Occipital lobe (tissue), 2 donors: ENCODE measurements around the gene PCGF2. TPM values are rescaled to one million over a fixed set of nuclear protein-coding genes. Genes with fewer than 3 reads are reported as not detected.

Experiments
- DNase-seq: peaks from one replicate; lab custom pipeline; 2025; lab: John Stamatoyannopoulos, UW
- total RNA-seq: library from RNA; depleted of rRNA; stranded (reverse); fragments of >200 nt; gene quantifications from one replicate; pipeline ENCODE4 v1.2.3, GENCODE V29; 2014

The PCGF2 gene
- total RNA-seq, 1 donor from 2014 or later, result 4.8 TPM

DNA sequence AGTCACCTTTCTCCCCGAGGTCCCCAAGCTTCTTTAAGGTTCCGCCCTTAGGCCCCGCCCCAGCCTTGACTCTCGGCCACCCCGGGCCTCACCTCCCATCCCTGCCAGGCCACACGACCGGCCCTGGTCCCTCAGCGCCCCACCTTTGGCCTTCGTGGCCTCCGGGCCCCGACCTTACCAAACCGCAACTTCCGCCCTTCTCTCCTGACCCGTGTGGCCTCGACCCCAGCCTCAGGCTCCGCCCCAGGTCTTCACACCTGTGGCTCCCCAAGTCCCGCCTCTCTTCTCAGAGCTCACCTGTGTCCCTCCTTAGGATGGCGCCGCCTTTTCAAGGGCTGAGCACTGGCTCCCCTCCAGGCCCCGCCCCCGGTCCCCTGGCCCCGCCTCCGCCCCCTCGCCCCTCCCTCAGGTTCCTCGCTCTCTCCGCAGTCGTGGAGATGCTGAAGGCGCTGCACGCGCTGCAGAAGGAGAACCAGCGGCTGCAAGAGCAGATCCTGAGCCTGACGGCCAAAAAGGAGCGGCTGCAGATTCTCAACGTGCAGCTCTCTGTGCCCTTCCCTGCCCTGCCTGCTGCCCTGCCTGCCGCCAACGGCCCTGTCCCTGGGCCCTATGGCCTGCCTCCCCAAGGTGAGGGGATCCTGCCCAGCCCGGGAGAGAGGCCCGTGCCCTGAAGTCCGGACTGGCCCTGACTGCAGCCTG, 28.0 kb downstream of the PCGF2 start:
- no peak for DNase-seq

DNA sequence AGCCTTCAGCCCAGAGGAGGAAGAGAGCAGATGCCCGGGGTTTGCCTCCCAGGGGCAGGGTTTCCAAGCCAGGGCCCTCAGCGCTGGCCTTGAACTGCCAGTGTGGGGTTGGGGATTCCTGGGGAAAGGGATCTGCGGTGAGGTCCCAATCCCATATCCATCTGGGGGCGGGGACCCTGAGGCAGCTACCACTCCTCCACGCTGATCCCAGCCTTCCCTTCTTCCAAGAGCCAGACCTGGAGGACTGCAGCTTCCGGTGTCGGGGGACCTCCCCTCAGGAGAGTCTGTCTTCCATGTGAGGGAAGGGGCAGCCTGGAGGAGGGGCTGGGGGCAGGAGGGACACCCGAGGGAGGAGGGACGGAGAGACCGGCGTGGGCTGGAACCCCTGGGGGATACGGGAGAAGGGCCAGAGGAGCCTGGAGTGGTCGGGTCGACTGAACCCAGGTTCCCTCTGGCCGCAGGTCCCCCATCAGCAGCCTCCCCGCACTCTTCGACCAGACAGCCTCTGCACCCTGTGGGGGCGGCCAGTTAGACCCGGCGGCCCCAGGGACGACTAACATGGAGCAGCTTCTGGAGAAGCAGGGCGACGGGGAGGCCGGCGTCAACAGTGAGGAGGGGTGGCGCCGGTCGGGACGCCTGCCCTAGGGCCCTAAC, 28.7 kb downstream of the PCGF2 start:
- DNase-seq, result no peak

DNA sequence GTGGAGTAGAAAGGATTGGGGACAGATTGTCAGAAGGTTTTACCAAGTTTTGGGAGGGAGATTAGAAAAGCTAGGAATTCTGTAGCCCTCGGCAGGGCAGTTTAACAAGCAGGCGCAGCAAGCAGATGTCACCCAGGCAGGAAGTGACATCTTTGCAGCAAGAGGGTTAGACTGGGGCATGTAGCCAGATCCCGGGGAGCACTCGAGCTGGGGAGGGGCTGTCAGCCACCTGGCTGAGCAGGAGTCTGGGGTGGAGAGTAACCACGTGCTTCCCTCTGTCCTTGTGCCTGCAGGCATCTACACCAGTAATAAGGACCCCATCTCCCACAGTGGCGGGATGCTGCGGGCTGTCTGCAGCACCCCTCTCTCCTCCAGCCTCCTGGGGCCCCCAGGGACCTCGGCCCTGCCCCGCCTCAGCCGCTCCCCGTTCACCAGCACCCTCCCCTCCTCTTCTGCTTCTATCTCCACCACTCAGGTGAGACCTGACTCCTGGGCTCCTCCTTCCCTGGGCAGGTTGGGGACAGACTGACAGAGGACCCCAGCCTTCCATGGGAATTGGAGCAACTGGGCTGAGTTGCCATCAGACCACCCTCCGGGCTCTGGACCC, 30.9 kb downstream of the PCGF2 start:
- DNase-seq, result no peak

DNA sequence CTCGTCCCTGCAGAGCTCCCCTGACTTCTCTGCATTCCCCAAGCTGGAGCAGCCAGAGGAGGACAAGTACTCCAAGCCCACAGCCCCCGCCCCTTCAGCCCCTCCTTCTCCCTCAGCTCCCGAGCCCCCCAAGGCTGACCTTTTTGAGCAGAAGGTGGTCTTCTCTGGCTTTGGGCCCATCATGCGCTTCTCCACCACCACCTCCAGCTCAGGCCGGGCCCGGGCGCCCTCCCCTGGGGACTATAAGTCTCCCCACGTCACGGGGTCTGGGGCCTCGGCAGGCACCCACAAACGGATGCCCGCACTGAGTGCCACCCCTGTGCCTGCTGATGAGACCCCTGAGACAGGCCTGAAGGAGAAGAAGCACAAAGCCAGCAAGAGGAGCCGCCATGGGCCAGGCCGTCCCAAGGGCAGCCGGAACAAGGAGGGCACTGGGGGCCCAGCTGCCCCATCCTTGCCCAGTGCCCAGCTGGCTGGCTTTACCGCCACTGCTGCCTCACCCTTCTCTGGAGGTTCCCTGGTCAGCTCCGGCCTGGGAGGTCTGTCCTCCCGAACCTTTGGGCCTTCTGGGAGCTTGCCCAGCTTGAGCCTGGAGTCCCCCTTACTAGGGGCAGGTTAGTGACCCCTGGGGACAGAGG, 31.6 kb downstream of the PCGF2 start:
- no peak for DNase-seq

DNA sequence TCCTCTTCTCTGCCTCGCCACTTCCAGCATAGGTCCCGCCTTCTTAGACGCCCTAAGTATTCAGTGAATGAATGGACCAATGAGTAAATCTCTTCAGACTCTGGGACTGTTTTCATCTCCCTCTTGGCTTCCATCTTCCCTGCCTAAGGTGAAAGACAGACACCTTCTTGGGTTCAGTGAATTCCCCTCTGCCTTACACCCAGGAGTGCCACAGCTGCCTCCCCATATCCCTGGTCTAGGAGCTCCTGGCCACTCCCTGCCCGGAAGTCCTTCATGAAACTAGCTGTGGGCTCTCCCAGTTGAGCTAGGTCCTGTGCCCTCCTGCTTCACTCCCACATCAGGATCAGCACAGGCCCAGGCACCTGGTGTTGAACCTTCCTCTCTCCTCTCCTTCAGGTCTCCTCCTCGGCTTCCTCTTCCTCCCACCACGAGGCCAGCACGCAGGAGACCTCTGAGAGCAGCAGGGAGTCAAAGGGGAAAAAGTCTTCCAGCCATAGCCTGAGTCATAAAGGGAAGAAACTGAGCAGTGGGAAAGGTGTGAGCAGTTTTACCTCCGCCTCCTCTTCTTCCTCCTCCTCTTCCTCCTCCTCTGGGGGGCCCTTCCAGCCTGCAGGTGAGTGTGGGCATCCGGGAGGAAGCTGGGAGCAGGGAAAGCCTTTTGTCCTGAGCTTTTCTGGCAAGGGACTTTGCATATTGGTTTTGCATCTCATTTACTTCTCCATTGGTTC, 32.8 kb downstream of the PCGF2 start:
- DNase-seq, result no peak

DNA sequence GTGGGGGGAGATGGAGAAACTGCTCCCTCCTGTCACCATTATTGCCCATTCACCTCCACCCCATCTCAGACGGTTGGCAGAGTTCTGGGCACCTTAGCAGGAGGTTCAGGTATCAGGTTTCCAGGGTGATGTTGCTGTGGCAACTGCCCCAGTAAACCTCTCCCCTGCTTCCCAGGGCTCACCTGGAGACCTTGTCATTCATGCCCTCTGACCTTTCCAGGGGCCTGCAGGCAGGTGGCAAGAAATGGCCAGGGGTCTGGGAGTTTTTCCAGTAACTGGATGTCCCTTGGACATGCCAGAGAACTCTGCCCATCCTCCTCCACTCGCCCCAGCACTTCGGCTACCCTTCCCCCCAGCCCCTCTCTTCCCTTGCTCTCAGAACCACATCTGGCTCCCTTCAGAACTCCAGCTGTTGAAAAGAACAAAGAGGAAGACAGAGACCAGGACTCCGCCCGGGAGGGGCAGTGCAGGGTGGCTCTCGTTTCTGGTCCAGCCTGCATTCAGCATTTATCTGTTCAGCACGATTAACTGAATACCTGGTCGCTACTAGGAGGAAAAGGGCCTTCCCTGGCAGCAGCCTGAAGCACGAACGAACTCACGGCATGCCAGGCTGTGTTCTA, 34.6 kb downstream of the PCGF2 start:
- DNase-seq, result no peak

DNA sequence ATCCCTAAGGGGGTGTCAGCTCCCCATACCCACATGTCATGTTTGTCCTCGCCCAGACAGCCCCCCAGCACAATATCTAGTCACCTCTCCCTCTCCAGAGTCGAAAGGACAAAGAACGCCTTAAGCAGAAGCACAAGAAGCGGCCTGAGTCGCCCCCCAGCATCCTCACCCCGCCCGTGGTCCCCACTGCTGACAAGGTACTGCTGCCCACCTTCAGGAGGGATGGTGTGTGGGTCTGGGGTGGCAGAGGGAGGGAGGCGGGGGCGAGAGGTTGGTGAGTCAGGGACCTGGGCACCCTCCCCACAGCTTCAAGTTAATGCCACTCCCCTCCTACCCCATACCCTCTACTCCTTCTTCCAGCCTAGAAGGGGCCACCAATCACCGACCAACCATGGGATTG, 35.5 kb downstream of the PCGF2 start:
- DNase-seq, result no peak

DNA sequence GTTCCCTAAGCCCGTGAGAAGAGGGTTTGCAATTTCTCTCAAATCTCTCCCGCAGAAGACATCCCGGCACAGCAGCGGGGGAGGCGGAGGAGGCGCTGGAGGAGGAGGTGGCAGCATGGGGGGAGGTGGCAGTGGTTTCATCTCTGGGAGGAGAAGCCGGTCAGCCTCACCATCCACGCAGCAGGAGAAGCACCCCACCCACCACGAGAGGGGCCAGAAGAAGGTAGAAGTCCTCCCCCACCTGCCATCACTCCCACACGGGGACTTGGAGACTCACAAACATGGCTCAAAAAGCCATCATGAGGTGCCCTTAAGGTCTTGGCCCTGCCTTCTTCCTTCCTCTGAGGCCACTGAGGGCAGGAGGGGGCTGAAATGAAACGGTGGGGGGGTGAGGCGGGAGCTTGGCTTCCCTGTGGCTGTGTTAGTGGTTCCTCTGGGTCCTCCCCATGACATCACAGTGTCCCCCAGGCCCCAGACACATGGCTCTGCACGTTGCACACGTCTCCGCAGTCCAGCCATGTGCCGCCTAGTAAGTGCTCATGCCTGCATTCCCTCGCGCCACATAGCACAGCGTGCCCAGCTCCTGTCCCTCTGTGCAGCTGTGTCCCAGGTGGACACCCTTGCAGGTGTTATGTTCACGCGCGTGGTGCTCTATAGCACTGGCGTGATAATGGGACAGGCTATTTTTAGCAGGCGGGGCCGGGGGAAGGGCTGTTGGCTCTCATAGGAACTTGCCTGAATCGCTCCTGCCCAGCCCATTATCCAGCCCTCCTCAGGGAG, 36.2 kb downstream of the PCGF2 start:
- DNase-seq, result no peak

DNA sequence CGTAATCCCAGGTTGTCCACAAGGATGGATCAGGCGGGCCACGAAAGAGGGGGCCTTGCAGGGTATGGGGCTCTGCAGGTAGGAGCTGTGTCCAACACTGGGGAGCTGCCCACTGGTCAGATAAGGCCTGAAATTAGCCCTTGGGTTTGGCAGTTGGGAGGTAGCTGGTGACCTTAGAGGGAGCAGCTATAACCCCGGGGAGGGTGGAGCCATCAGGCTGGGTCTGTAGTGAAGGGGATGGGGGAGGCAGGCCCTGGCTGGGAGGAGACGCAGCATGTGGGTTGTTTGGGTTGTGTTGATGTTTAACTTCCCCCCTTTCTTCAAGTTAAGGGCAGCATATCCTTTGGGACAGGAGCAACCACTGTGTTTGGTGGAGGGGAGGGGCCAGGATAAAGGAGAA, 37.2 kb downstream of the PCGF2 start:
- no peak for DNase-seq

DNA sequence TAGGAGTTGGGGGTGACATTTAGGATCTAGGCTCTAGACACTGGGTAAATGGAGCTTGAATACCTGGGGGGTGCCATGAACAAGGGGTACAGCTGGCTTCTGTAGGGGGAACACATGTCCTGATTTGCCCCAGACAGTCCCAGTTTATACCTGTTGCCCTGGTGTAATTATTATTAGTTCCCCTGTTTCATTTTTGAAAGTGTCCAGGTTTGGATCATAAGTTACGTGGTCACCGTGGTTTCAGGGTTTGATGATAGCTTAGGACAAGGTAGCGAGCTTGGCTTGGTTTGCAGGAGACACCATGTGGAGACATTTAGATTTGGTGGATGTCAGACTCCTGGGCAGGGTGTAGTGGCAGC, 37.6 kb downstream of the PCGF2 start:
- no peak for DNase-seq

DNA sequence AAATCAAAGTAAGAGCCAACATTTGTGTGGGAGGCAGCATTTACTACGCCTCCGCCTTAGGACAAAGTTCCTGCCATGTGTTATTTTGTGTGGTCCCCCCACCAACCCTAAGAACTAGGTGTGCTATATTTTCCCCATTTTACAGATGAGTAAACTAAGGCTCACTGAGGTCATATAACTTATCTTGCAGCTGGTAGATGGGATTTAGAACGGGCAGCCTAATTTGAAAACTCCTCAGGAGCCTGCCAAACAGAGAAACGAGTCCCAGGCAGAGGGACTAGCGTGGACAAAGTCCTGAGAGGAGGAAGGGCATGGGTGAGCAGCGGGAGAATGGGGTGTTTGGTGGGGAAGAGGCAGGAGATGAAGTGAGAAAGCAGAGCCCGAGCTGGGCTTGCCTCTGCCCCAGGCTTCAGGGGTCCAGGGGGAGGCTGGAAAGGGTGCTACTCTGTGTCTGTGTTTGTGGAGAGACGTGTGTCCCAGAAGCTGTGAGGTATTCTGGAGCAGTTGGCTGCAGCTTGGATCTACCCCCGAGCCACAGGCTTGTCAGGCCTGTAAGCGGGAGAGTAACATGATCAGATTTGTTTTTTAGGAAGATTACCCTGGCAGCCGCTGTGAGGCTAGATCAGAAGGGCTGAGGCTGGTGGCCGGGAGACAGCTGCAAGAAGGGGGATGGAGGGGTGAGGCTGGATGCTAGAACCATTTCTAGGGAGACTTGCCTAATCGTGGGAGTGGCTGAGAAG, 38.1 kb downstream of the PCGF2 start:
- no peak for DNase-seq

DNA sequence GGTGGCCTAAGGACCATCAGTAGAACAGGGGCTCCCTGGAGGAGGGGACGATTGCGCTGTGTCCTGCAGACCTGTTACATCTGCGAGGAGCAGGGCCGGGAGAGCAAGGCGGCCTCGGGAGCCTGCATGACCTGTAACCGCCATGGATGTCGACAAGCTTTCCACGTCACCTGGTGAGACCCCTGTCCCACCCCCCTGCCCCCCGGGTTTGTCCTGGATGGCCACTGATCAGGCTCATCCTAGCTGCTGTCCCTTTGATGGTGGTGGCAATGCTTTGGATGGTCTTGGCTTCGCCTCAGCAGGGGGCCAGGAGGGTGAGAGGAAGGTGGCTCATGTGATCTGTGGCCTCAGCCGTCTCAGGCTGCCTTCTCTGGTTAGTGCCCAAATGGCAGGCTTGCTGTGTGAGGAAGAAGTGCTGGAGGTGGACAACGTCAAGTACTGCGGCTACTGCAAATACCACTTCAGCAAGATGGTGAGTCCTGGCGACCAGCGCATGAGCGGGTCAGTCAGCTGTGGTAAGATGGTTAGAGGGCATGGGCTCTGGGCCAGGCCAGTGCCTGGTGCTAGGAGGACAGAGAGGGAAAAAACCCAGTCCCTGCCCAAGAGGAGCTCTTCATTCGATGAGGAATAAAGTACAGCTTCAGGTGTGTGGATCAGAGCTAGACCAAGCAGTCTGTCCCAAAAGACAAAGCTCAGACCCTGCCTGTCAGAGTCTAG, 38.9 kb downstream of the PCGF2 start:
- DNase-seq, result no peak

DNA sequence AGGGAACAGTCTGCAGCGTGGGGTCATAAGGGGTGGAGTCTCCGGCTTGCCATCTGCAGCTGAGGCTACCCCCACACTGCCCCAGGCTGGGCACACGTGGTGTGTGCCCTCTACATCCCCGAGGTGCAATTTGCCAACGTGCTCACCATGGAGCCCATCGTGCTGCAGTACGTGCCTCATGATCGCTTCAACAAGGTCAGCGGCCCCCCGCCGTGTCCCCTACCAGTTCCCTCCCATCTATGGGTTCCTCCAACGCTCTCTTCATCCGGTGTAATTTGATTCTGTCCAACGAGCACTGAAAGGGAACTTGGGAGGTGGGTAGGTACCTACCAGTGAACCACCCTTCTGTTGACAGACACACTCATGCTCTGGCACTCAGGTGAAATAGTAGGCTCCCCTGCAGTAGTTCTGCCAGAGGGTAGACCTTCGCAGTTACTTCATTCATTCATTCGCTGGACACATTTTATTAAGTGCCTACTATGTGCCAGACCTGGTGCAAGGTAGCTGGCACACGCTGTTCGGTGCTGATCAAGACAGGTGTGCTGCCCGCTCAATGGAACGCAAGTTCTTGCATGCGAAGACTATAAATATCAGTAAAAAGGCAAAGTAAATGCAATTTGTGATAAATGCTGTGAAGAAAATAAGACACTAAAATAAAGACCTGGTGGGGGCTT, 40.3 kb downstream of the PCGF2 start:
- DNase-seq, result no peak

DNA sequence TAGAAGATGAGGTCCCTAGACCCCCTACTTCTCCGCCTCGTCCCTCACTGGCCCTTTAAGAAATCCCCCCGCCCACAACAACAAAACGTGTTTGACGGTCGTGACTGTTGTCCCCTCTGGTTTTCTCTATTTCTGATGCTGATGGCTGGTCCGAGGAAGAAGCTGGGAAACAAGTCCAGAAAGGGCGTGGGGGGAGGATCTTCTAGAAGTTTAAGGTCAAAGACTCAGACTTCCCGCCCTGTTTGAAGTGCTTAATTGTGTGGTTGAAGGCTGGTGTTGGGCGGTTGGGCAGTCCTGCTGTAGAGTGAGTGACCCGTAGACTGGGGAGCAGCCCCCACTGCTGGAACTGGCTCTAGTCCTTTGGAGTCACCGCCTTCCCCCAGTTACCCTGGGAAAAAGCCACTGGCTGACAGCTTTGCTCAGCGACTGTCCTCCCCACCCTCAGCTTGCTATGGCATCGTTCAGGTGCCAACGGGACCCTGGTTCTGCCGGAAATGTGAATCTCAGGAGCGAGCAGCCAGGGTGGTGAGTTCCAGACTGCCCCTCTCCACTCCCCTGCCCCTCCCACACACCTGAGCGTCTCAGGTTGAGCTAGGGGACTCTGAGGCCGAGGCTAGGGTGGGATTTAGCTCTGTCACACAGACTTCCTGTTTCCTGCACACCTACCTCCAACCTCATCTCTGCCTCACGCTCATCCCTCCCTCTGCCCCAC, 41.5 kb downstream of the PCGF2 start:
- DNase-seq, result no peak

DNA sequence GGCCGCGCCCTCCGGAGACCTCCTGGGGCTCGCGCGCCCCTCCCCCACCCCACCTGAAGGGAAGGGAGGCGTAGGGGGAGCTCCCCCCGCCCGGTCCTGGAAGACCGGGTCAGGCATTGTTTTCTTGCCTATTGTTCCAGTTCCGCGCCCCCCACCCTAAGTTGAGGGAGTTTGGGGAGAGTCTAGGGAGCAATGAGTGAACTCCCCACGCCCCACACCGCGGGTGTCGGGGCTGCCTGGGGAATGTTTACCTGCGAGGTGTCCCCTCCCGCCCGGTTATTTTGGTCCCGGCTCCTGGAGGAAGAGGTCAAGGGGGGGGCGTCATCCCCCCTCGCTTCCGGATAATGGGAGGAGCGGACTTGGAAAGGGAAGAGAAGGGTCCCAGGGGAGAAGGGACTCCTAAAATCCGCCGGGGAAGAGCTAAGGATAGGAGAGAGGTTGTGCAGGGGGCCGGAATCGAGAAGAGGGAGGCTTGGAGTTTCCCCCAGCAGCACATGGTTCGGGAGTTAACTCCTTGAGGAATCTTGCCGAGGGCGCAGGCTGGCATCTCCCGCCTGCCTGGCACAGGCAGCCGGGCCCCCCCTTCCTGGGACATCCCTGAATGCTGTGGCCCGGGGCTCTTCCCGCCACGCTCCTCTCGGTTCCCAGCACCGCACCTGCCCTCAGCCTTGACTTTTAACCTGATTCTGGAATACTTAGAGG, 42.2 kb downstream of the PCGF2 start:
- no peak for DNase-seq

DNA sequence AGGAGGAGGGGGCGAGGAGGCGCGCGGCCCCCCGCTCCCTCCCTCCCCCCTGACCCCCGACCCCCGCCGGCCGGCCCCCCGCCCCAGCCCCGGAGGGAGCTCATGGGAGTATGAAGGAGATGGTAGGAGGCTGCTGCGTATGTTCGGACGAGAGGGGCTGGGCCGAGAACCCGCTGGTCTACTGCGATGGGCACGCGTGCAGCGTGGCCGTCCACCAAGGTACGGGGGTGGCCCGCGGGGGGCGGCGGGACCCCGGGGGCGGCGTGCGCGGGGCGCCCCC, 42.7 kb downstream of the PCGF2 start:
- DNase-seq, result no peak

DNA sequence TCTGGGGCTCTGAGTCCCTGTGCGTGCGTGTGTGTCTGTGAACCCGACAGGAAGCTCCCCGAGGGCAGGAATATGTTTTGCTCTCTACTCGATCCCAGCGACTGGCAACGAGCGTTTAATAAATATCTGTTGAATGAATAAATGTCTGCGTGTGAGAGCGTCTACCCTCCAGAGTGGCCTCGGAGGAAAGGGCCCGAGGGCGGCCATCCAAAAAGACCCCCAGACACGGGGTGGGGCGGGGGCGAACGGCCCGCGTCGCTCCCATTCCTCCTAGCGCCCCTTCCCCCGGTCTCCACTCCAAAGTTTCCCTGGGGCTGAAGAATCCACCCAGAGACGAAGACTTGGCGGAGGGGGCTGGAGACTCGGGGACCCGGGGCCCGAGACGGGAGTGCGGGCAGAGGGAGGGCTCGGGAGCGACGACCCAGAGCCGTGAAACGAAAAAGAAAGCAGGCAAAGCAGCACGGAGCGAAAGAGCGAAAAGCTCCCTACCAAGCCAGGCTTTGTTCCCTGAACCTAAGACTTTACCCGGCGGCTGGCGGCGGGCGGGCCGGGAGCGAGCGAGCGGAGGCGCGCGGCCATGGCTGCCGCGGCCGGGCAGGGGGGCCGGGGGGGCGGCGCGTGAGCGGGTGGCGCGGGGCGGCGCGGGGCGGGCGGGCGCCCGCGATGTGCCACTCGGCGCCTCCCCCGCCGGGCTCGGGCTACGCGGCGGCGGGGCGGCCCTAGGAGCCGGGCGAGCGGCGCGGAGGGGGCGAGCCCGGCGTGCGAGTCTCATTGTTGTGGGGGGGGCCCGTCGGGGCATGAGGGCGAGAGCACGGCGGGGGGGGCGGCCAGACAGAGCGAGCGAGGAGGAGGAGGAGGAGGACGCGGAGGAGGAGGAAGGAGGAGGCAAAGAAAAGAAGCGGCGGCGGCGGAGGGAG, 43.3 kb downstream of the PCGF2 start, which contains the start of gene MLLT6:
Gene MLLT6 (plus strand): TSS at position 668 of the 917 bp plus-strand sequence. CDS start 360 bp downstream, outside the sequence.
- DNase-seq, result peak; percentile 67
